PFSK-1 (cell line): Measurements from ENCODE around the gene GRIK3.

Experiments
- POLR2AphosphoS5 ChIP-seq: IDR thresholded peaks from 2 replicates; pipeline ENCODE4 v1.6.1; 2012; ENCODE audit warnings: low read depth, mild to moderate bottlenecking, control low read depth, low read length, moderate library complexity
- SIN3A ChIP-seq: IDR thresholded peaks from 2 replicates; pipeline ENCODE4 v1.6.1; 2012; ENCODE audit warnings: mild to moderate bottlenecking, low read length, moderate library complexity, borderline replicate concordance; ENCODE audit not compliant: insufficient read depth

GRCh38 chr1:36771660-36772284, 262.5 kb downstream of the GRIK3 start:
- TF ChIP-seq POLR2AphosphoS5 (no peak), SIN3A (no peak)
